H9 (cell line): Measurements from ENCODE around the gene PTBP3. TPM values are rescaled to one million over a fixed set of nuclear protein-coding genes. Genes with fewer than 3 reads are reported as not detected.

Experiments
- DNase-seq: peaks from one replicate; pipeline ENCODE4 v3.0.0-alpha.2; 2017
- H2AFZ ChIP-seq: one replicate; pipeline ENCODE4 v1.6.1; 2013; ENCODE audit warnings: mild to moderate bottlenecking, low read length, control low read depth, moderate library complexity
- H2AK5ac ChIP-seq: 2 replicates; pipeline ENCODE4 v1.6.1; 2013; ENCODE audit warnings: low read length, control low read depth, mixed read lengths; ENCODE audit not compliant: insufficient read length
- H2BK120ac ChIP-seq: one replicate; pipeline ENCODE4 v1.6.1; 2013; ENCODE audit warnings: low read depth, mild to moderate bottlenecking, low read length, control low read depth, inconsistent platforms; ENCODE audit not compliant: poor library complexity, severe bottlenecking
- H2BK12ac ChIP-seq: 2 replicates; pipeline ENCODE4 v1.6.1; 2013; ENCODE audit warnings: low read length, control low read depth, mixed read lengths, low read depth; ENCODE audit not compliant: insufficient read length
- H2BK15ac ChIP-seq: 2 replicates; pipeline ENCODE4 v1.6.1; 2013; ENCODE audit warnings: low read depth, low read length, control low read depth
- H2BK20ac ChIP-seq: one replicate; pipeline ENCODE4 v1.6.1; 2013; ENCODE audit warnings: low read depth, mild to moderate bottlenecking, low read length, control low read depth, inconsistent platforms; ENCODE audit not compliant: poor library complexity, severe bottlenecking
- H2BK5ac ChIP-seq: 2 replicates; pipeline ENCODE4 v1.6.1; 2013; ENCODE audit warnings: low read length, control low read depth, mixed read lengths; ENCODE audit not compliant: insufficient read length
- H3K14ac ChIP-seq: 2 replicates; pipeline ENCODE4 v1.6.1; 2013; ENCODE audit warnings: low read length, control low read depth; ENCODE audit not compliant: insufficient read depth
- H3K18ac ChIP-seq: 2 replicates; pipeline ENCODE4 v1.6.1; 2013; ENCODE audit warnings: low read depth, mild to moderate bottlenecking, mixed read lengths, low read length, control low read depth; ENCODE audit not compliant: insufficient read length
- H3K23ac ChIP-seq: 2 replicates; pipeline ENCODE4 v1.6.1; 2013; ENCODE audit warnings: low read length, control low read depth, mixed read lengths, low read depth; ENCODE audit not compliant: insufficient read length
- H3K23me2 ChIP-seq: 2 replicates; pipeline ENCODE4 v1.6.1; 2013; ENCODE audit warnings: low read depth, mild to moderate bottlenecking, mixed read lengths, low read length, control low read depth; ENCODE audit not compliant: insufficient read length, poor library complexity, severe bottlenecking
- H3K27ac ChIP-seq: 2 replicates; pipeline ENCODE4 v1.5.1; 2013; ENCODE audit warnings: low read length, control low read depth, mixed read lengths, low read depth; ENCODE audit not compliant: insufficient read length
- H3K27me3 ChIP-seq: 2 replicates; pipeline ENCODE4 v1.6.1; 2013; ENCODE audit warnings: low read length, control low read depth, inconsistent platforms; ENCODE audit not compliant: insufficient read depth
- H3K4ac ChIP-seq: 2 replicates; pipeline ENCODE4 v1.6.1; 2013; ENCODE audit warnings: low read depth, mild to moderate bottlenecking, control low read depth, inconsistent platforms, low read length, moderate library complexity
- H3K4me1 ChIP-seq: 2 replicates; pipeline ENCODE4 v1.6.1; 2013; ENCODE audit warnings: low read length, control low read depth, inconsistent platforms; ENCODE audit not compliant: insufficient read depth
- H3K4me2 ChIP-seq: 2 replicates; pipeline ENCODE4 v1.6.1; 2013; ENCODE audit warnings: low read length, control low read depth, mixed read lengths; ENCODE audit not compliant: insufficient read length, insufficient read depth
- H3K56ac ChIP-seq: 2 replicates; pipeline ENCODE4 v1.6.1; 2013; ENCODE audit warnings: low read depth, mild to moderate bottlenecking, mixed read lengths, low read length, control low read depth; ENCODE audit not compliant: insufficient read length
- H3K79me1 ChIP-seq: 2 replicates; pipeline ENCODE4 v1.6.1; 2013; ENCODE audit warnings: low read depth, mild to moderate bottlenecking, moderate library complexity, low read length, control low read depth, inconsistent platforms; ENCODE audit not compliant: insufficient read depth, poor library complexity, severe bottlenecking
- H3K79me2 ChIP-seq: 2 replicates; pipeline ENCODE4 v1.6.1; 2013; ENCODE audit warnings: low read length, control low read depth, inconsistent platforms; ENCODE audit not compliant: insufficient read depth
- H3K9ac ChIP-seq: 2 replicates; pipeline ENCODE4 v1.6.1; 2013; ENCODE audit warnings: low read length, control low read depth, mixed read lengths; ENCODE audit not compliant: insufficient read length; ENCODE audit errors: extremely low read depth
- H3K9me3 ChIP-seq: one replicate; pipeline ENCODE4 v1.6.1; 2013; ENCODE audit warnings: low read depth, low read length, inconsistent platforms; ENCODE audit not compliant: control insufficient read depth
- H3T11ph ChIP-seq: one replicate; pipeline ENCODE4 v1.6.1; 2013; ENCODE audit warnings: mild to moderate bottlenecking, low read length, control low read depth, inconsistent platforms
- H4K20me1 ChIP-seq: one replicate; pipeline ENCODE4 v1.6.1; 2013; ENCODE audit not compliant: control insufficient read depth, insufficient read length, insufficient read depth
- H4K5ac ChIP-seq: 2 replicates; pipeline ENCODE4 v1.6.1; 2013; ENCODE audit warnings: low read depth, mild to moderate bottlenecking, mixed read lengths, low read length, control low read depth; ENCODE audit not compliant: insufficient read length
- H4K8ac ChIP-seq: replicated peaks from 2 replicates; pipeline ENCODE4 v1.6.1; 2013; ENCODE audit warnings: low read length, control low read depth, mixed read lengths, low read depth; ENCODE audit not compliant: insufficient read length
- H4K91ac ChIP-seq: 2 replicates; pipeline ENCODE4 v1.6.1; 2013; ENCODE audit warnings: low read depth, mild to moderate bottlenecking, moderate library complexity, mixed read lengths, low read length, control low read depth; ENCODE audit not compliant: insufficient read length
- H3K27ac Mint-ChIP-seq, 3 experiments: 2 replicates in 2 of 3; 3 replicates in 1 of 3; pipeline ENCODE4 v1.8.0; 2020 to 2021; ENCODE audit warnings: mixed read lengths in 3 of 3, mild to moderate bottlenecking in 1 of 3, moderate library complexity in 1 of 3
- H3K27me3 Mint-ChIP-seq: 2 replicates; pipeline ENCODE4 v1.8.0; 2021; ENCODE audit warnings: low read depth, mild to moderate bottlenecking, moderate library complexity, mixed read lengths
- H3K36me3 Mint-ChIP-seq, 3 experiments: 2 replicates in 2 of 3; 3 replicates in 1 of 3; pipeline ENCODE4 v1.8.0; 2020 to 2021; ENCODE audit warnings: low read depth in 3 of 3, mixed read lengths in 3 of 3; ENCODE audit not compliant: insufficient read depth in 1 of 3
- H3K4me1 Mint-ChIP-seq, 2 experiments: 2 replicates each; pipeline ENCODE4 v1.8.0; 2020; ENCODE audit warnings: mixed read lengths in 2 of 2
- H3K4me3 Mint-ChIP-seq, 2 experiments: 2 replicates in 1 of 2; 3 replicates in 1 of 2; pipeline ENCODE4 v1.8.0; 2020 to 2021; ENCODE audit warnings: mild to moderate bottlenecking in 2 of 2, mixed read lengths in 2 of 2, moderate library complexity in 1 of 2
- H3K9me3 Mint-ChIP-seq, 2 experiments: 2 replicates in 1 of 2; 3 replicates in 1 of 2; pipeline ENCODE4 v1.8.0; 2020; ENCODE audit warnings: mild to moderate bottlenecking in 2 of 2, mixed read lengths in 2 of 2, moderate library complexity in 1 of 2
- WGBS: extraction: QIAGEN DNeasy Blood & Tissue Kit; methylation state at CpG from one replicate; pipeline ENCODE4 v1.1.7; 2013; ENCODE audit warnings: missing lambda C conversion rate, low lambda C conversion rate, mixed read lengths; ENCODE audit not compliant: insufficient read length; ENCODE audit errors: extremely low coverage; 5-methylcytosine and 5-hydroxymethylcytosine counted together
- total RNA-seq: library from RNA; stranded (reverse); gene quantifications from 2 replicates; pipeline ENCODE4 v1.2.1, GENCODE V29; 2021
- TF ChIP-seq, protein P1 (sequence below): fragments of 200-600 bp; sonication (generic); conservative IDR thresholded peaks from 3 replicates; pipeline ENCODE4 v1.8.0; 2021; ENCODE audit warnings: antibody characterized with exemption, mild to moderate bottlenecking

The PTBP3 gene
- total RNA-seq, 1 experiment from 2014 or later, result 89.5 TPM

DNA sequence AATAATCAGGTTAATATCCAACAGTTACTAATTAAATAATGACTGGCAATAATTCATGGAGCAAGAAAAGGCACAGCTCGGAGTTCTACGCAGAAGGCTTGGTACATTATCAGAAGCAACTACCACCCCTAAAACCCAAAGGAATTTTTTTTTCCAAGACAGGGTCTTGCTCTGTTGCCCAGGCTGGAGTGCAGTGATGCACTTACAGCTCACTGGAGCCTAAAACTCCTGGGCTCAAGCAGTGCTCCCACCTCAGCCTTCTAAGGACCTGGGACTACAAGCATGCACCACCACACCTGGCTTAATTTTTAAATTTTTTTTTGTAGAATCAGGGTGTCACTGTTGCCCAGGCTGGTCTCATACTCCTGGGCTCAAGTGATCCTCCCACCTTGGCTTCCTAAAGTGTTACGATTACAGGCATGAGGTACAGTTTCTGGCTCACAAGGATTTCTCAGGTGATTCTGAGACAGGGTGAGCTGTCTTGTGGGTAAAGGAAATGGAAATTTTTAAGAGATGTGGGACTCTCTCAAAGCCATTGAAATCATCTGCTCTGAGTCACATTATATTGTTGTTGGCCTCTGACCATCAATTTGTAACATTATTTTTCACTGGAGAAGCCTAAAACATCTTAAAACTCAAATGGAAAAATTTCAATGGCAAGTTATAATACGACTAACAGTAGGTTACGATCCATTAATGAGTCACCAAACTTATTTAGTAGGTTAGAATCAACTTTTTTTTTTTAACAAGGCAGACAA is 26.8 kb upstream of the PTBP3 start:
- H4K8ac ChIP-seq, result no peak overlapping the region
- Mint-ChIP-seq H3K4me1 (peaks cover under 1 to 2% of the 10 kb centered on the region in 2 experiments), H3K4me3 (no peak overlapping the region), H3K27me3 (no peaks in the 10 kb centered on the region), H3K36me3 (peaks cover 2 to 5% (median 2%) of the 10 kb centered on the region in 3 experiments; a peak in 4 of 7 replicates), H3K9me3 (peaks cover 5 to 7% of the 10 kb centered on the region in 2 experiments), H3K27ac (no peak overlapping the region)
- no CpG with 5 or more reads among the region's 5 CpGs for WGBS
- no peak overlapping the region for H4K91ac ChIP-seq
- TF ChIP-seq, protein P1, sequence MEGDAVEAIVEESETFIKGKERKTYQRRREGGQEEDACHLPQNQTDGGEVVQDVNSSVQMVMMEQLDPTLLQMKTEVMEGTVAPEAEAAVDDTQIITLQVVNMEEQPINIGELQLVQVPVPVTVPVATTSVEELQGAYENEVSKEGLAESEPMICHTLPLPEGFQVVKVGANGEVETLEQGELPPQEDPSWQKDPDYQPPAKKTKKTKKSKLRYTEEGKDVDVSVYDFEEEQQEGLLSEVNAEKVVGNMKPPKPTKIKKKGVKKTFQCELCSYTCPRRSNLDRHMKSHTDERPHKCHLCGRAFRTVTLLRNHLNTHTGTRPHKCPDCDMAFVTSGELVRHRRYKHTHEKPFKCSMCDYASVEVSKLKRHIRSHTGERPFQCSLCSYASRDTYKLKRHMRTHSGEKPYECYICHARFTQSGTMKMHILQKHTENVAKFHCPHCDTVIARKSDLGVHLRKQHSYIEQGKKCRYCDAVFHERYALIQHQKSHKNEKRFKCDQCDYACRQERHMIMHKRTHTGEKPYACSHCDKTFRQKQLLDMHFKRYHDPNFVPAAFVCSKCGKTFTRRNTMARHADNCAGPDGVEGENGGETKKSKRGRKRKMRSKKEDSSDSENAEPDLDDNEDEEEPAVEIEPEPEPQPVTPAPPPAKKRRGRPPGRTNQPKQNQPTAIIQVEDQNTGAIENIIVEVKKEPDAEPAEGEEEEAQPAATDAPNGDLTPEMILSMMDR, result no peak
- no peaks in the 10 kb centered on the region for H3K23me2 ChIP-seq
- no peaks in the 10 kb centered on the region for H3K4me1 ChIP-seq
- H3K79me1 ChIP-seq, result no peaks in the 10 kb centered on the region
- no peak overlapping the region for H3K18ac ChIP-seq
- H3K9ac ChIP-seq, result no peak overlapping the region
- H3K4ac ChIP-seq, result no peak overlapping the region
- H3K14ac ChIP-seq, result no peak overlapping the region
- H3K56ac ChIP-seq, result no peak overlapping the region
- H2AFZ ChIP-seq, result no peak overlapping the region
- H2BK120ac ChIP-seq, result no peak overlapping the region
- no peak overlapping the region for H3K4me2 ChIP-seq
- no peaks in the 10 kb centered on the region for H3K27me3 ChIP-seq
- no peak overlapping the region for H4K5ac ChIP-seq
- no peaks in the 10 kb centered on the region for H3K79me2 ChIP-seq
- no peak overlapping the region for H2BK12ac ChIP-seq
- H2AK5ac ChIP-seq, result no peak overlapping the region
- no peak overlapping the region for H3T11ph ChIP-seq
- H3K23ac ChIP-seq, result no peak overlapping the region
- H2BK5ac ChIP-seq, result no peak overlapping the region
- H3K9me3 ChIP-seq, result no peaks in the 10 kb centered on the region
- H4K20me1 ChIP-seq, result no peaks in the 10 kb centered on the region
- no peak overlapping the region for H3K27ac ChIP-seq
- no peak overlapping the region for H2BK15ac ChIP-seq
- DNase-seq, result no peak
- H2BK20ac ChIP-seq, result no peak overlapping the region
